HG02798 (cell line): ENCODE results near the gene CDCA8.
"Not testable (repeated sequence)": the region's sequence is repeated elsewhere in the genome, so short reads cannot be mapped to it uniquely, and the experiment has no call there.

Experiments
- ATAC-seq: cut with Tn5 transposase; IDR thresholded peaks from one replicate; pipeline ENCODE4 v1.9.1; 2021; ENCODE audit warnings: mild to moderate bottlenecking; ENCODE audit not compliant: unreplicated experiment, poor library complexity

The CDCA8 gene

GRCh38 chr1:37731312-37732019 lies 39.1 kb downstream of the CDCA8 start:
- no peak for ATAC-seq

GRCh38 chr1:37732111-37732780 lies 39.9 kb downstream of the CDCA8 start:
- no peak for ATAC-seq

DNA sequence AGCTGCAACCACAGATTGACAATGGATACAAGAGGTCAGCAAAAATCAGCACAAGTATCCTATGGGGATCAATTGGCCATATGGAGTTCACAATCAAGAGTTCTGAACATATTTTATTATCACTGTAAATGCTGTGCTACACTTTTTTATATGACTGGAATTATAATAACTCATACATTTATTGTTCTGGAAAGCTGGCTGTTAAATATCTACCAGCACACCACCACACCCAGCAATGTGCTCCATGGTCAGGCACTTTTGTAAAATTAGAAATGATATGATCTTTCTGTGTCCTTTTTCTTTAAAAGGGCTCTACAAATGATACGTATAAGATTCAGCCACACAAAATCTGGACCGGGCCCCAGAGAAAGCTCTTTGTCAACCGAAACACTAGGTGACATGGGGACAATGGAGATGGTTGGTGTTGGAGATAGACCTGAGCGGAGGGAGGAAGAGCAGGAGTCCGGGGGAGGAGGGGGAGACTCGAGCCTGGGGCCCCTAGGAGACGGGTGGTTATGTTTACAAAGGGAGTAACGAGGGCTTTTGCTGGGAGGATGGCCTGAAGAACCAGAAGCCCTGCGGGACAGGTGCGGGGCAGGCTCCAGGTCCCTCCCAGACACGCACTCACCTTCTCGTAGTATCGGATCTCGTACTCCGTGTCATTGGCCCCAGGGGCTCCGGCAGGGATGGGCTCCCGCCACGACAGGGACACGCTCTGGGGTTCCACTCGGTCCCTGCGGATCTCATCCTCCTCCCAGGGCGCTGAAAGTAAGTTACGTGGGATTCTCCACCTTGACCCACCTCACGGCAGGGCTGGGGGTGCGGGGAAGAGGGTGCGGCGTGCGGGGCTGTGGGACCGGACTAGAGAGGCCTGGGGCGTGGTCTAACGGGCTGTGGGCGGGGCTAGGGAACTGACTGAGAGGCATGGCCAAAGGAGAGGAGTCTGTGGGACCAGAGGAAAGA lies 42.6 kb downstream of the CDCA8 start:
- no peak for ATAC-seq

GRCh38 chr1:37737975-37738374 lies 45.7 kb downstream of the CDCA8 start:
- ATAC-seq, result not testable (repeated sequence)

DNA sequence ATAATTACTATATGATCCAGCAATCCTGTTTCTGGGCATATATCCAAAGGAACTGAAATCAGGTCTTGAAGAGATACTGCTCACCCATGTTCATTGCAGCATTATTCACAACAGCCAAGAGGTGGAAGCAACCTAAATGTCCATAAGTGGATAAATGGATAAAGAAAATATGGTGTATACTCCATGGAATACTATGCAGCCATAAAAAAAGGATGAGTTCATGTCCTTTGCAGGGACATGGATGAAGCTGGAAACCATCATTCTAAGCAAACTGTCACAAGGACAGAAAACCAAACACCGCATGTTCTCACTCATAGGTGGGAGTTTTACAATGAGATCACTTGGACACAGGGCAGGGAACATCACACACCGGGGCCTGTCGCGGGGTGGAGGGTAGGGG lies 46.3 kb downstream of the CDCA8 start:
- ATAC-seq, result not testable (repeated sequence)

GRCh38 chr1:37739222-37739621 lies 46.9 kb downstream of the CDCA8 start:
- ATAC-seq, result no peak

GRCh38 chr1:37741130-37741529 lies 48.8 kb downstream of the CDCA8 start:
- ATAC-seq, result no peak

DNA sequence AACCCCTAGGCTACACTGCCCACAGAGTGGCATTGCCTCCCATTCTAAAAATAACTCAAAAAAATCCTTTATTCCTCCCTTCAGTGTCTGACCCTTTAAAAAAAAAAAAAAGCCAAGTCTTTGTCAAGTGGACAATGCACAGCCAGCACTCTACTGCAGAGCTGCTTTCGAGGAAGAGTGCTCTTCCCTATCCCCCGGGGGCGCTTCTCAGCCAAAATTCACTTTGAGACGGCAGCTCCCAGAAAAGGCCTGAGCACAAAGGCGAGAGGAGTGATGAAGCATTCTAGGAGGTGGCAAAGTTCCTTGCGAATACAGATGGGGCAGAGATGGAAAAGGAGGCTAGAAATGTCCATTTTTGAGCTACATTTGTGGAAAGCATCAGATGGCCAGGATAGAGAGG lies 49.3 kb downstream of the CDCA8 start:
- no peak for ATAC-seq

- no peak for ATAC-seq
Observed at GRCh38 chr1:37746806-37747205, 54.5 kb downstream of the CDCA8 start.

DNA sequence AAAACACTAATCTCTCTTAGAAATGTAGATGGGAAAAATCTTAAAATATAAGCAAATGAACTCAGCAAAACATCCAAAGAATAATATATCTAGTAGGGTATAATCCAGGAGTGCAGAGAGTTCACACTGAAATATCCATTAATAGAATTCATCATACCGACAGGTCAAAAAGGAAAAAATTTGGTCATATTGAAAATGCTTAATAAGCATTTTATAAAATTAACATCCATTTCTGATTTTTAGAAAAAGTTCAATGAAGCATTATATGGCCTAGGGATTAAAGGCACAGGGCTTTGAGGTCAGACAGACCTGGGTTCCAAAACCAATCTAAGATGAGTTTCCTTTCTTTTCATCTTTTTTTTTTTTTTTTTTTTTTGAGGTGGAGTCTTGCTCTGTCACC lies 56.2 kb downstream of the CDCA8 start:
- no peak for ATAC-seq

GRCh38 chr1:37752213-37752582 lies 59.9 kb downstream of the CDCA8 start:
- ATAC-seq, result no peak

GRCh38 chr1:37752583-37753471 lies 60.5 kb downstream of the CDCA8 start:
- ATAC-seq, result no peak

GRCh38 chr1:37753473-37754321 lies 61.4 kb downstream of the CDCA8 start:
- no peak for ATAC-seq

DNA sequence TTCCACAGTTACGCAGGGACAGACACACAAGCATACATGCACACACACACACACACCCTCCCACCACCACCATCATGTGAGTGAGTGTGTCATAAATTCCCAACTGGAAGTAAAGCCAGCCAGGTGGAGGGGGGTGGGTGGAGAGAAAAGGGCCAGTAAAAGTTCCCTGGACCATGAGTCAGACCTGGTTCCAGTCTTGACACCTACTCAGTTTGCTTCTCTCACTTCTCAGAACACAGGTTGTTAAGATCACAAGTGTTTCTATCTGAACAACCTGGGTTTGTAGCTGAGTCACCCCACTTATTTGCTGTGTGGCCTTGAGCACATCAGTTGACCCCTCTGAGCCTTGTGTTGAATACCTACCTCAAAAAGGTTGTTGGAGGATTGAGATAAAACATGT lies 63.0 kb downstream of the CDCA8 start:
- no peak for ATAC-seq

DNA sequence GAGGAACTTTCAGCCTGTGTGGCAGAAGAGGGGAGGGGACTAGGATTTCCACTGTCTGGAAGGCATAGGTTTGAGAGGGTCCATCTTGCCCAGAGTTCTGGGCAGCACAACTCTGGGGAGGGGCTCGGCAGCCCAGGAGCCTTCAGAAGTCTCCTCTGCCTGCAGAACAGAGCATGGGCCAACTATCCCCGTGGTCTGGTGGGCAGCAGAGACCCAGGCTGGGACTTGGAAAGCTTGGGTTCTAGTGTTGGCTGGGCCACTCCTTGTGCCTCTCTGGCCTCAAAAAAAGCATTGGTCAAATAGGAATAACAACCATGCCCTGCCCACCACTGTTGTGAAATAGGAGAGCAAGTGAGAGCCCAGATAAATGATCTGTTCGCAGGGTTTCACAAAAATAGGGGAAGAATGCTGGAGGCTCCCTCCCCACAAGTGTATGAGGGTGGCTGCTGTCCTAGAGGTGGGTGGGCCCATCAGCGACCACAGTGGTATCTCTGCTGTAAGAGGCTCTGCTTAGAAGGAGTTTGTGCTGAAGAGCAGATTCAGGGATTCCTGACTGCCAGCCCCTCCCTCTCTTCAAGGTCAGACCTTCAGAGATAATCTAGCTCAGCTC lies 63.7 kb downstream of the CDCA8 start:
- no peak for ATAC-seq
